Fibroblast of lung (primary cell): ENCODE data around the gene ZBTB11. TPM values are rescaled to one million over a fixed set of nuclear protein-coding genes. Genes with fewer than 3 reads are reported as not detected.

Experiments used
- DNase-seq, 2 donors: peaks; one replicate each; pipeline versions ENCODE4 v3.0.0 to v3.0.0-alpha.2; 2010; ENCODE audit warnings: low read depth in 2 of 2
- H2AFZ ChIP-seq: 2 replicates; pipeline ENCODE4 v1.5.1; 2012; ENCODE audit warnings: low read length, control low read depth, inconsistent platforms
- H3K27ac ChIP-seq: 2 replicates; pipeline ENCODE4 v1.5.1; 2011; ENCODE audit warnings: low read length, control low read depth; ENCODE audit not compliant: insufficient read depth
- H3K27me3 ChIP-seq: 2 replicates; pipeline ENCODE4 v1.5.1; 2011; ENCODE audit warnings: mild to moderate bottlenecking, low read length; ENCODE audit not compliant: control insufficient read depth, insufficient read depth
- H3K36me3 ChIP-seq: 2 replicates; pipeline ENCODE4 v1.5.1; 2011; ENCODE audit warnings: low read length; ENCODE audit not compliant: control insufficient read depth, insufficient read depth
- H3K4me1 ChIP-seq: 2 replicates; pipeline ENCODE4 v1.5.1; 2011; ENCODE audit warnings: low read length; ENCODE audit not compliant: control insufficient read depth, insufficient read depth; ENCODE audit errors: extremely low read depth
- H3K4me2 ChIP-seq: 2 replicates; pipeline ENCODE4 v1.5.1; 2011; ENCODE audit warnings: low read length, control low read depth; ENCODE audit not compliant: insufficient read depth; ENCODE audit errors: extremely low read depth
- H3K4me3 ChIP-seq, 4 experiments: fragments of 200-600 bp in 1 of 4; sonication (generic) in 1 of 4; replicated peaks in 1 of 4; 2 replicates each; pipeline ENCODE4 v1.5.1; 2011 to 2016; ENCODE audit warnings: low read length in 4 of 4, low read depth in 3 of 4, mild to moderate bottlenecking in 3 of 4, control low read depth in 2 of 4, inconsistent platforms in 1 of 4, mixed read lengths in 1 of 4; ENCODE audit not compliant: insufficient read depth in 1 of 4; ENCODE audit errors: control extremely low read depth in 1 of 4
- H3K79me2 ChIP-seq: 2 replicates; pipeline ENCODE4 v1.5.1; 2012; ENCODE audit warnings: mild to moderate bottlenecking, low read length, inconsistent platforms; ENCODE audit not compliant: control insufficient read depth, insufficient read depth
- H3K9ac ChIP-seq: 2 replicates; pipeline ENCODE4 v1.5.1; 2011; ENCODE audit warnings: mild to moderate bottlenecking, low read length, control low read depth; ENCODE audit not compliant: insufficient read depth
- H3K9me3 ChIP-seq: 2 replicates; pipeline ENCODE4 v1.5.1; 2012; ENCODE audit warnings: low read depth, low read length; ENCODE audit not compliant: control insufficient read depth, insufficient read depth
- H4K20me1 ChIP-seq: 2 replicates; pipeline ENCODE4 v1.5.1; 2011; ENCODE audit warnings: low read length; ENCODE audit not compliant: control insufficient read depth, insufficient read depth; ENCODE audit errors: extremely low read depth
- EZH2 ChIP-seq: IDR thresholded peaks from 2 replicates; pipeline ENCODE4 v1.5.1; 2012; ENCODE audit warnings: low read length, control low read depth, mild to moderate bottlenecking; ENCODE audit errors: missing control alignments
- polyA plus RNA-seq, 2 donors: library from polyadenylated mRNA; depleted of rRNA in 1 of 2; stranded (reverse) in 1 of 2; unstranded in 1 of 2; fragments of >200 nt; gene quantifications; 2 replicates each; pipeline ENCODE4 v1.2.1, GENCODE V29; 2011 to 2012; ENCODE audit warnings: missing spikeins in 1 of 2
- total RNA-seq: library from RNA; depleted of rRNA; stranded (reverse); fragments of >200 nt; gene quantifications from 2 replicates; pipeline ENCODE4 v1.2.1, GENCODE V29; 2014
- TF ChIP-seq, protein P1 (sequence below), 2 donors: IDR thresholded peaks in 1 of 2; conservative IDR thresholded peaks in 1 of 2; 1 replicate in 1 of 2; 2 replicates in 1 of 2; pipeline ENCODE4 v1.5.1; 2011 to 2012; ENCODE audit warnings: low read length in 2 of 2, control low read depth in 1 of 2, inconsistent platforms in 1 of 2, low read depth in 1 of 2, mild to moderate bottlenecking in 1 of 2

Gene ZBTB11
- total and polyA plus RNA-seq, 2 donors (not counting 1 experiment from before 2014, with no cell fraction given) = 11.4 to 26.6 TPM

DNA sequence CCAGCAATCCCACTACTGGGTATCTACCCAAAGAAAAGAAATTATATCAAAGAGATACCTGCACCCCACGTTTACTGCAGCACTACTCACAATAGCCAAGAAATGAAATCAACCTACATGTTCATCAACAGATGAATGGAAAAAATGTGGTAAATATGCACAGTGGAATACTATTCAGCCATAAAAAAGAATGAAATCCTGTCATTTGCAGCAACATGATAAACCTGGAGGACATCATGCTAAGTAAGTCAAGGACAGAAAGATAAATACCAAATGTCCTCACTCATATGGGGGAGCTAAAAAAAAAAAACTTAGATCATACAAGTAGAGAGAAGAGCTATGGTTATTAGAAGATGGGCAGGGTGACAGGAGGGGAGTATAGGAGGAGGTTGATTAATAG is 9.1 kb downstream of the ZBTB11 start:
- Histone ChIP-seq H3K9ac (no peak overlapping the region), H3K79me2 (peaks cover 13% of the 10 kb centered on the region), H3K36me3 (peaks cover 1% of the 10 kb centered on the region), H3K27me3 (no peaks in the 10 kb centered on the region), H4K20me1 (no peaks in the 10 kb centered on the region), H3K4me1 (no peaks in the 10 kb centered on the region), H3K27ac (no peak overlapping the region), H3K4me2 (no peak overlapping the region), H2AFZ (no peak overlapping the region), H3K9me3 (no peaks in the 10 kb centered on the region), H3K4me3 (no peak overlapping the region)
- TF ChIP-seq, protein P1, sequence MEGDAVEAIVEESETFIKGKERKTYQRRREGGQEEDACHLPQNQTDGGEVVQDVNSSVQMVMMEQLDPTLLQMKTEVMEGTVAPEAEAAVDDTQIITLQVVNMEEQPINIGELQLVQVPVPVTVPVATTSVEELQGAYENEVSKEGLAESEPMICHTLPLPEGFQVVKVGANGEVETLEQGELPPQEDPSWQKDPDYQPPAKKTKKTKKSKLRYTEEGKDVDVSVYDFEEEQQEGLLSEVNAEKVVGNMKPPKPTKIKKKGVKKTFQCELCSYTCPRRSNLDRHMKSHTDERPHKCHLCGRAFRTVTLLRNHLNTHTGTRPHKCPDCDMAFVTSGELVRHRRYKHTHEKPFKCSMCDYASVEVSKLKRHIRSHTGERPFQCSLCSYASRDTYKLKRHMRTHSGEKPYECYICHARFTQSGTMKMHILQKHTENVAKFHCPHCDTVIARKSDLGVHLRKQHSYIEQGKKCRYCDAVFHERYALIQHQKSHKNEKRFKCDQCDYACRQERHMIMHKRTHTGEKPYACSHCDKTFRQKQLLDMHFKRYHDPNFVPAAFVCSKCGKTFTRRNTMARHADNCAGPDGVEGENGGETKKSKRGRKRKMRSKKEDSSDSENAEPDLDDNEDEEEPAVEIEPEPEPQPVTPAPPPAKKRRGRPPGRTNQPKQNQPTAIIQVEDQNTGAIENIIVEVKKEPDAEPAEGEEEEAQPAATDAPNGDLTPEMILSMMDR (conservative IDR thresholded peaks at IDR 0.05 in 1 of 2, IDR thresholded peaks at IDR 0.05 in 1 of 2; ENCODE audit: low read depth in 1 of 2, low read length in 2 of 2) = no peak
- no peak for TF ChIP-seq EZH2
- no peak for DNase-seq

DNA sequence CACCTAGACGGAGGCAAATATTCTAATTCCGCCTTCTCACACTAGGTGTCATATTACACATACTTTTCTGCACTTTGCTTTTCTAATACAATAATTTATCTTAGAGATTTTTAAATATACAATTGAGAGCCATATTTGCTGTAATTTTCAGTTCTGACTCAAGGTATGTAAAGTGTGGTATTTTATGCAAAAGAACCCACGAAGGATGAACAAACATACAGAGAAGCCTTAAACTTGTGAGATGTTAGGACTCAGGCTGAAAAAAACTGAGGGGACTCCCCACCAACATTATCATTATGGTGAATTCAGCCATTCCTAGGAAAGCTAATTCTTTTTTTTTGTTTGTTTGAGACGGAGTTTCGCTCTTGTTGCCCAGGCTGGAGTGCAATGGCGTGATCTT is 9.6 kb downstream of the ZBTB11 start:
- TF ChIP-seq, protein P1 (conservative IDR thresholded peaks at IDR 0.05 in 1 of 2, IDR thresholded peaks at IDR 0.05 in 1 of 2; ENCODE audit: low read depth in 1 of 2, low read length in 2 of 2) = no peak
- TF ChIP-seq EZH2 = no peak
- H3K36me3 ChIP-seq = peaks cover 1% of the 10 kb centered on the region
- peaks cover 9% of the 10 kb centered on the region for H3K79me2 ChIP-seq
- no peak overlapping the region for H3K9ac ChIP-seq
- H3K4me2 ChIP-seq = no peak overlapping the region
- no peaks in the 10 kb centered on the region for H4K20me1 ChIP-seq
- no peaks in the 10 kb centered on the region for H3K27me3 ChIP-seq
- H2AFZ ChIP-seq = no peak overlapping the region
- H3K9me3 ChIP-seq = no peaks in the 10 kb centered on the region
- no peak overlapping the region for H3K27ac ChIP-seq
- no peak for DNase-seq
- no peaks in the 10 kb centered on the region for H3K4me1 ChIP-seq
- H3K4me3 ChIP-seq = no peak overlapping the region

- Histone ChIP-seq H3K9ac (no peak overlapping the region), H4K20me1 (no peaks in the 10 kb centered on the region), H3K36me3 (peaks cover 1% of the 10 kb centered on the region), H3K4me3 (no peak overlapping the region), H3K79me2 (no peaks in the 10 kb centered on the region), H3K4me1 (no peaks in the 10 kb centered on the region), H3K4me2 (no peak overlapping the region), H3K27me3 (no peaks in the 10 kb centered on the region), H2AFZ (no peak overlapping the region), H3K27ac (no peak overlapping the region), H3K9me3 (no peaks in the 10 kb centered on the region)
- TF ChIP-seq, protein P1 (conservative IDR thresholded peaks at IDR 0.05 in 1 of 2, IDR thresholded peaks at IDR 0.05 in 1 of 2; ENCODE audit: low read depth in 1 of 2, low read length in 2 of 2) = no peak
- no peak for TF ChIP-seq EZH2
- no peak for DNase-seq
Measured at GRCh38 chr3:101665851-101666250, 11.1 kb downstream of the ZBTB11 start.
